Astrocyte of the spinal cord (primary cell): ENCODE data around the gene NCOA5.
A peak's percentile ranks its signal among the peaks of the same experiment; 100 is the strongest.

Source experiments
- DNase-seq: peaks from one replicate; pipeline ENCODE4 v3.0.0; 2011; ENCODE audit warnings: low read depth, low spot score
- H3K4me3 ChIP-seq: 2 replicates; pipeline ENCODE4 v1.5.1; 2011; ENCODE audit warnings: low read depth, mild to moderate bottlenecking, low read length, moderate library complexity
- CTCF ChIP-seq: IDR thresholded peaks from 2 replicates; pipeline ENCODE4 v1.5.1; 2012; ENCODE audit warnings: low read depth, mild to moderate bottlenecking, low read length, inconsistent platforms
- in situ Hi-C: cut with HindIII; loops from 2 replicates; pipeline ENCODE4 v1.10.0; 2017; ENCODE audit warnings: low sequenced_read_pairs

NCOA5 gene

GRCh38 chr20:46028110-46028509, 61.7 kb downstream of the NCOA5 start:
- DNase-seq, result no peak
- no peak for TF ChIP-seq CTCF
- in situ Hi-C loops, result no loop called here
- H3K4me3 ChIP-seq, result no peak overlapping the region

- in situ Hi-C loops, result no loop called here
- DNase-seq, result peak; percentile 63
- no peak for TF ChIP-seq CTCF
- H3K4me3 ChIP-seq, result no peak overlapping the region
Observed at GRCh38 chr20:46027245-46027853, 62.4 kb downstream of the NCOA5 start.

- in situ Hi-C loops, result no loop called here
- DNase-seq, result no peak
- TF ChIP-seq CTCF, result no peak
- H3K4me3 ChIP-seq, result no peak overlapping the region
Observed at GRCh38 chr20:46025376-46025783, 64.4 kb downstream of the NCOA5 start.

- no peak overlapping the region for H3K4me3 ChIP-seq
- DNase-seq, result no peak
- in situ Hi-C loops, result no loop called here
- TF ChIP-seq CTCF, result no peak
Observed at GRCh38 chr20:46023999-46024398, 65.8 kb downstream of the NCOA5 start.

GRCh38 chr20:46023148-46023484, 66.6 kb downstream of the NCOA5 start:
- H3K4me3 ChIP-seq, result no peak overlapping the region
- no peak for TF ChIP-seq CTCF
- DNase-seq, result no peak
- in situ Hi-C loops, result no loop called here

GRCh38 chr20:46022411-46023147, 67.2 kb downstream of the NCOA5 start:
- TF ChIP-seq CTCF, result peak; percentile 80
- in situ Hi-C loops, result no loop called here
- H3K4me3 ChIP-seq, result no peak overlapping the region
- no peak for DNase-seq
